K562 (cell line): ENCODE measurements around the gene INHBC. TPM values are rescaled to one million over a fixed set of nuclear protein-coding genes. Genes with fewer than 3 reads are reported as not detected.

ENCODE experiments used
- CEBPG ChIP-seq, 3 experiments: fragments of 200-800 bp in 1 of 3; sonication (Bioruptor generic) in 1 of 3; sonication (generic) in 1 of 3; formaldehyde crosslinking in 1 of 3; IDR thresholded peaks in 2 of 3; conservative IDR thresholded peaks in 1 of 3; 2 replicates each; pipeline versions ENCODE4 v1.6.1 to v1.8.0; 2016 to 2022; ENCODE audit warnings: missing compliant biosample characterization in 2 of 3, missing genetic modification characterization in 2 of 3, mild to moderate bottlenecking in 1 of 3, missing genetic modification reagents in 1 of 3
- KAT2B ChIP-seq: IDR thresholded peaks from one replicate; pipeline ENCODE4 v1.6.1; 2012; ENCODE audit warnings: low read depth, mild to moderate bottlenecking, control low read depth, inconsistent platforms, low read length, moderate library complexity
- KLF13 ChIP-seq: fragments of 450-650 bp; IDR thresholded peaks from 2 replicates; pipeline ENCODE4 v1.6.1; 2016; ENCODE audit warnings: missing genetic modification characterization, low read depth, mild to moderate bottlenecking, missing compliant biosample characterization, moderate library complexity, borderline replicate concordance
- L3MBTL2 ChIP-seq: fragments of 450-650 bp; IDR thresholded peaks from 2 replicates; pipeline ENCODE4 v1.6.1; 2016; ENCODE audit warnings: mild to moderate bottlenecking, moderate library complexity
- LEF1 ChIP-seq: fragments of 450-650 bp; IDR thresholded peaks from 2 replicates; pipeline ENCODE4 v1.6.1; 2016; ENCODE audit warnings: mild to moderate bottlenecking
- POLR2H ChIP-seq: IDR thresholded peaks from 2 replicates; pipeline ENCODE4 v1.6.1; 2016; ENCODE audit warnings: missing genetic modification characterization, low read depth, mild to moderate bottlenecking, control low read depth, missing compliant biosample characterization, moderate library complexity
- PRMT5 ChIP-seq: sonication (generic); formaldehyde crosslinking; IDR thresholded peaks from 2 replicates; pipeline ENCODE4 v1.5.0; 2020; ENCODE audit warnings: missing genetic modification reagents
- RBM17 ChIP-seq: fragments of 200-400 bp; formaldehyde crosslinking; IDR thresholded peaks from 2 replicates; pipeline ENCODE4 v1.6.1; 2017; ENCODE audit warnings: low read depth, mild to moderate bottlenecking, low read length, borderline replicate concordance
- SIN3A ChIP-seq, 2 experiments: fragments of 150-350 bp in 1 of 2; IDR thresholded peaks; 2 replicates each; pipeline ENCODE4 v1.6.1; 2011 to 2016; ENCODE audit warnings: borderline replicate concordance in 2 of 2, low read depth in 2 of 2, low read length in 2 of 2, mild to moderate bottlenecking in 2 of 2, moderate library complexity in 2 of 2; ENCODE audit not compliant: control insufficient read depth in 1 of 2
- SREBF1 ChIP-seq: fragments of 150-350 bp; IDR thresholded peaks from 2 replicates; pipeline ENCODE4 v1.6.1; 2014; ENCODE audit warnings: antibody characterized with exemption, low read depth, low read length, borderline replicate concordance
- TGIF2 ChIP-seq: sonication (generic); formaldehyde crosslinking; IDR thresholded peaks from 2 replicates; pipeline ENCODE4 v1.8.1; 2022; ENCODE audit warnings: mild to moderate bottlenecking, missing genetic modification reagents, moderate library complexity
- UBTF ChIP-seq, 2 experiments: IDR thresholded peaks; 2 replicates each; pipeline ENCODE4 v1.6.1; 2012; ENCODE audit warnings: improper control_type of control experiment in 2 of 2, low read depth in 2 of 2, low read length in 2 of 2, borderline replicate concordance in 1 of 2
- ZBTB8A ChIP-seq: fragments of 450-650 bp; IDR thresholded peaks from 2 replicates; pipeline ENCODE4 v1.6.1; 2018; ENCODE audit warnings: mild to moderate bottlenecking, moderate library complexity; ENCODE audit not compliant: partially characterized antibody
- ZNF830 ChIP-seq: fragments of 250-450 bp; sonication (Bioruptor Pico); IDR thresholded peaks from 2 replicates; pipeline ENCODE4 v1.5.0; 2021; ENCODE audit warnings: mild to moderate bottlenecking
- ZSCAN29 ChIP-seq: fragments of 450-650 bp; IDR thresholded peaks from 2 replicates; pipeline ENCODE4 v1.6.1; 2017
- polyA plus RNA-seq, 8 experiments: library from polyadenylated mRNA; depleted of rRNA in 4 of 8; stranded (reverse) in 5 of 8; unstranded in 3 of 8; fragments of >200 nt; fragmentation: Nextera tagmentation in 2 of 8; fragmentation: Illumina TruSeq in 1 of 8; extraction: Ambion mirVana in 2 of 8; extraction: Trizol in 1 of 8; gene quantifications; 2 replicates each; pipeline versions ENCODE4 v1.2.1 to v1.2.3, GENCODE V29; 2011 to 2014; ENCODE audit warnings: inconsistent platforms in 1 of 8, missing spikeins in 1 of 8
- total RNA-seq, 7 experiments: library from RNA; depleted of rRNA in 6 of 7; stranded (reverse); fragments of >200 nt in 6 of 7; fragmentation: Illumina TruSeq in 2 of 7; extraction: Trizol in 2 of 7; gene quantifications; 2 replicates each; pipeline versions ENCODE4 v1.2.1 to v1.2.3, GENCODE V29; 2011 to 2021; ENCODE audit warnings: low replicate concordance in 1 of 7
- TF ChIP-seq, protein P1 (sequence below): sonication (generic); formaldehyde crosslinking; IDR thresholded peaks from 2 replicates; pipeline ENCODE4 v1.8.0; 2022; ENCODE audit warnings: missing genetic modification reagents, mild to moderate bottlenecking, moderate library complexity, borderline replicate concordance
- TF ChIP-seq, protein P2 (sequence below): fragments of 450-650 bp; IDR thresholded peaks from 2 replicates; pipeline ENCODE4 v1.6.1; 2016; ENCODE audit warnings: missing biosample characterization, missing genetic modification characterization
- TF ChIP-seq, protein P3 (sequence below): fragments of 250-450 bp; sonication (Bioruptor Pico); IDR thresholded peaks from 2 replicates; pipeline ENCODE4 v1.5.0; 2020; ENCODE audit warnings: mild to moderate bottlenecking, borderline replicate concordance

Gene INHBC
- total and polyA plus RNA-seq, 9 of the 15 experiments (the other 6 are each of a cell fraction or from before 2014, with no cell fraction given) = 0.07 to 0.24 (median 0.15) TPM; not detected in 4

- TF ChIP-seq RBM17 (no peak), KLF13 (no peak), ZSCAN29 (no peak), CEBPG (CRISPR knock-in tag; IDR thresholded peaks at IDR 0.05) (peak; percentile 53; the same call in 1 of the 2 replicates), CEBPG (tag; conservative IDR thresholded peaks at IDR 0.05 in 1 of 2, IDR thresholded peaks at IDR 0.05 in 1 of 2) (no peak), ZNF830 (CRISPR knock-in tag) (no peak), TGIF2 (CRISPR knock-in tag) (no peak), PRMT5 (CRISPR knock-in tag) (no peak), UBTF (IDR thresholded peaks at IDR 0.05; ENCODE audit: borderline replicate concordance in 1 of 2, low read depth in 2 of 2, low read length in 2 of 2) (no peak), L3MBTL2 (no peak), ZBTB8A (no peak), SIN3A (IDR thresholded peaks at IDR 0.05; ENCODE audit: borderline replicate concordance in 2 of 2, control insufficient read depth in 1 of 2, low read depth in 2 of 2, low read length in 2 of 2) (peak in 1 of 2 experiments; percentile 79; a peak in 1 of 4 replicates), POLR2H (peak; percentile 38; the same call in 1 of the 2 replicates), KAT2B (no peak), SREBF1 (no peak), LEF1 (no peak)
- TF ChIP-seq, protein P1, sequence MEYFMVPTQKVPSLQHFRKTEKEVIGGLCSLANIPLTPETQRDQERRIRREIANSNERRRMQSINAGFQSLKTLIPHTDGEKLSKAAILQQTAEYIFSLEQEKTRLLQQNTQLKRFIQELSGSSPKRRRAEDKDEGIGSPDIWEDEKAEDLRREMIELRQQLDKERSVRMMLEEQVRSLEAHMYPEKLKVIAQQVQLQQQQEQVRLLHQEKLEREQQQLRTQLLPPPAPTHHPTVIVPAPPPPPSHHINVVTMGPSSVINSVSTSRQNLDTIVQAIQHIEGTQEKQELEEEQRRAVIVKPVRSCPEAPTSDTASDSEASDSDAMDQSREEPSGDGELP (CRISPR knock-in tag) = peak; percentile 59; the same call in 1 of the 2 replicates
- TF ChIP-seq, protein P2, sequence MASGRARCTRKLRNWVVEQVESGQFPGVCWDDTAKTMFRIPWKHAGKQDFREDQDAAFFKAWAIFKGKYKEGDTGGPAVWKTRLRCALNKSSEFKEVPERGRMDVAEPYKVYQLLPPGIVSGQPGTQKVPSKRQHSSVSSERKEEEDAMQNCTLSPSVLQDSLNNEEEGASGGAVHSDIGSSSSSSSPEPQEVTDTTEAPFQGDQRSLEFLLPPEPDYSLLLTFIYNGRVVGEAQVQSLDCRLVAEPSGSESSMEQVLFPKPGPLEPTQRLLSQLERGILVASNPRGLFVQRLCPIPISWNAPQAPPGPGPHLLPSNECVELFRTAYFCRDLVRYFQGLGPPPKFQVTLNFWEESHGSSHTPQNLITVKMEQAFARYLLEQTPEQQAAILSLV (tag) = no peak
- TF ChIP-seq, protein P3, sequence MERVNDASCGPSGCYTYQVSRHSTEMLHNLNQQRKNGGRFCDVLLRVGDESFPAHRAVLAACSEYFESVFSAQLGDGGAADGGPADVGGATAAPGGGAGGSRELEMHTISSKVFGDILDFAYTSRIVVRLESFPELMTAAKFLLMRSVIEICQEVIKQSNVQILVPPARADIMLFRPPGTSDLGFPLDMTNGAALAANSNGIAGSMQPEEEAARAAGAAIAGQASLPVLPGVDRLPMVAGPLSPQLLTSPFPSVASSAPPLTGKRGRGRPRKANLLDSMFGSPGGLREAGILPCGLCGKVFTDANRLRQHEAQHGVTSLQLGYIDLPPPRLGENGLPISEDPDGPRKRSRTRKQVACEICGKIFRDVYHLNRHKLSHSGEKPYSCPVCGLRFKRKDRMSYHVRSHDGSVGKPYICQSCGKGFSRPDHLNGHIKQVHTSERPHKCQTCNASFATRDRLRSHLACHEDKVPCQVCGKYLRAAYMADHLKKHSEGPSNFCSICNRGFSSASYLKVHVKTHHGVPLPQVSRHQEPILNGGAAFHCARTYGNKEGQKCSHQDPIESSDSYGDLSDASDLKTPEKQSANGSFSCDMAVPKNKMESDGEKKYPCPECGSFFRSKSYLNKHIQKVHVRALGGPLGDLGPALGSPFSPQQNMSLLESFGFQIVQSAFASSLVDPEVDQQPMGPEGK (CRISPR knock-in tag) = 0 out of 2 replicates have a peak, but pooled peaks have one; percentile 49
These were observed 54.0 kb downstream of the INHBC start (continued) for GRCh38 chr12:57488402-57489156.
